ENCODE measurements around the gene LARGE1.
A peak's percentile ranks its signal among the peaks of the same experiment; 100 is the strongest.

LARGE1 gene

GRCh38 chr22:33720166-33720878 is 200.0 kb downstream of the LARGE1 start:
- DNase-seq (ENCODE audit: low spot score), result no peak

- DNase-seq (ENCODE audit: low spot score), result no peak
Measured at GRCh38 chr22:33717694-33718396, 202.4 kb downstream of the LARGE1 start.

DNA sequence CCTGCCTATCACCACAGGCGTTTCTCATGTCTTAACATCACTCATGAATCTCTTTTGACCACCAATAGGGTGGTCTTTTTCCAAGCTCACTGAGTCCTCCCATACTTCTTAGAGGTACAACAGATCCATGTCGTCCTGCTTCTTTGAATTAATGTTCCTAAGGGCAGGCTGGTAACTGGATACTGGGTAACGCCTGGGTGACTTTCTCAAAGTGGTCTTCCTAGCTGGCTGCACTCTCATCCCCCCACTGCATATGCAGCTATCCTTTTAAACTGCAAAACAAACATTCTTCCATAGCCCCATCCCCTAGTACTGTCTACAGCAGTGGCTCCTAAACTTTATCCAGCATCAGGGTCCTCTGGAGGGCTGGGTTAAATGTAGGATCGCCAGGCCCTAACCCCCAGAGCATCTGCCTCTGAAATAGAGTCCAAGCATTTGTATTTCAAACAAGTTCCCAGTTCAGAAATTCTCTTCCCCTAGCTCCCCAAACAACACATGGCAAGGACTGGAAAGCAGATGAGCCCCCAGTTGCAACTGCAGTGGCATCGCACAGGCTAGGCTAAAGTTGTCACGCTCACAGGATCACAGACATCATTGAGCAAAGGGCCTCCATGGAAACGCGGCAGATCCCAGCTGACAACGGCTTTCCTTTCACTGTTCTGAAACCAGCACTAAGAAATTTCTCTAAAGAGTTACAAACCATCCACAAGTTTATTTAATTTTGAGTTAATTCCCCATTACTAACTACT is 204.9 kb downstream of the LARGE1 start:
- DNase-seq (ENCODE audit: low spot score), result no peak

- DNase-seq (ENCODE audit: low spot score), result no peak
Measured at GRCh38 chr22:33710326-33710725, 209.9 kb downstream of the LARGE1 start.

DNA sequence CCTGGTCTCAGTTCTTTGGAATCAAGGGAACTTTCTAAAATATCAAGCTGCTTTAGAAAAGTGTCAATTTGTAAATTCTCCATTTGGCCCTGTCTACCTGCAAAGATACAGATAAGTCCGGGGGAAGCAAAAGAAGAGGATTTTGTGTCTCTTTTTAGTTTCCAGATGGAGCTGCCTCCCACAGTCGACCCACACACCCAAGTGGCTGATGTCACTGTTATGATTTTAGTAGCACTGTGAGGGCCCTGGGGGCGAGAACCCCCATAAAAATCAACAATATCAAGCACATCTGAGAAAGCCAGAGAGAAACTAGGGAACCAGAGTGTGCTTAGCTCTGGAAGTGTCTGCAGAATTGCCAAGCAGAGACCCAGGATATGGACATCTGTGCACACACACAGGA is 212.7 kb downstream of the LARGE1 start:
- no peak for DNase-seq (ENCODE audit: low spot score)

DNA sequence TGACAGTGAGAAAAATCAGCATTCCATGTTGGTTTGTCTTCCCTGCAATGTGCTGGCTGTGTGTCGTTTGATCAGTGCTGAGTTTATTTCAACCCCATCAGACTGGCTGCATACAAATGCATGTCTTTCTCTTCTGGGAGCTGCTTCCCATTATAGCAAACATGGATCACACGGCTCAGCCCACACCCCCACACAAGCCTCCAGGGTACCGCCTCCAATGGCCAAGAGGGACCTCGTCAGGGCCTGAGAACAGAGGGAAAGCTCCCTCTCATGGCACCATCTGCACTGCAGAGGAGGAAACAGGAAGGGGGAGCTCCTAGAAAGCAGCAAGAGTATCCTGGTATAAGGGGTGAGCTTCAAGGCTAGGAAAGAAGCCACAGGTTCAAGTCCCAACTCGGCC is 214.2 kb downstream of the LARGE1 start:
- DNase-seq (ENCODE audit: low spot score), result no peak

- DNase-seq (ENCODE audit: low spot score), result peak; percentile 65
Measured at GRCh38 chr22:33699176-33699575, 221.1 kb downstream of the LARGE1 start.

- DNase-seq (ENCODE audit: low spot score), result peak; percentile 23
Measured at GRCh38 chr22:33697640-33698039, 222.6 kb downstream of the LARGE1 start.

- DNase-seq (ENCODE audit: low spot score), result no peak
Measured at GRCh38 chr22:33691057-33691630, 229.1 kb downstream of the LARGE1 start.

DNA sequence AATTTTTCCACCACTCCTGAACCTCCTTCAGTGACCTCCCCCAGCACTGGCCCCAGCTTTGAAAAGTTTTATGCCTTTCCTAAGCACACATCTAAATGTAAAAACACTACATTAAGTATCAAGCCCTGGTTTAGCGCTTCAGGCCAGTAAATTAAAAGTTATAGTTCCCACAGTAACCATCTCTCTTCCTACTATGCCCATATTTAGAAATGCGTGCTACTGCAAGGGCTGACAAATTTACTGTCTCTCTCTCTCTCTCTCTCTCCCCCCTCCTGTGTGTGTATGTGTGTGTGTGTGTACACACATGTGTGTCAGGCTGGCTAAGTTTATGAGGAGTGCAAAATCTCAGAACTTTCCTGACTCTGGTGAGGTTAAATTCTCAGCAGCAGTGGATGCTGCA is 231.4 kb downstream of the LARGE1 start:
- DNase-seq (ENCODE audit: low spot score), result no peak

GRCh38 chr22:33687464-33687863 is 232.8 kb downstream of the LARGE1 start:
- DNase-seq (ENCODE audit: low spot score), result no peak

GRCh38 chr22:33684087-33684486 is 236.2 kb downstream of the LARGE1 start:
- DNase-seq (ENCODE audit: low spot score), result no peak

- no peak for DNase-seq (ENCODE audit: low spot score)
Measured at GRCh38 chr22:33682927-33683326, 237.3 kb downstream of the LARGE1 start.

DNA sequence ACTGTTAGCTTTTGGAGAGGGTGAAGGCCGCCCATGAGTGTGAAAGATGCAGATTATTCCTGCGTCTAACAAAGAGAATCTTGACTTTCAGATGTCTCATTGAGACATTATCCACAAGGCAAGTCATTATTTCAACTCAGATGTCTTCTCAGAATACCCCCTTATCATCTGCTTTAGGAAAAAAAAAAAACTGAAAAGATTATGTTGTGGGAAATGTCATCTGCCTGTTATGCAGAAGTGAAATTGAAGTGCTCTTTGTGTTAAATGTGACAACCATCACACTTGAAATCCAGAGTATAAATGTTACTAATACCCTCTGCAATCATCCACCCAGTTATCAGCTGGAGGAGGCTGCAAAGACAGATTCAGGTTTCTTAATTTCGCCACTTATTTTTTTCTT is 239.6 kb downstream of the LARGE1 start:
- no peak for DNase-seq (ENCODE audit: low spot score)

DNA sequence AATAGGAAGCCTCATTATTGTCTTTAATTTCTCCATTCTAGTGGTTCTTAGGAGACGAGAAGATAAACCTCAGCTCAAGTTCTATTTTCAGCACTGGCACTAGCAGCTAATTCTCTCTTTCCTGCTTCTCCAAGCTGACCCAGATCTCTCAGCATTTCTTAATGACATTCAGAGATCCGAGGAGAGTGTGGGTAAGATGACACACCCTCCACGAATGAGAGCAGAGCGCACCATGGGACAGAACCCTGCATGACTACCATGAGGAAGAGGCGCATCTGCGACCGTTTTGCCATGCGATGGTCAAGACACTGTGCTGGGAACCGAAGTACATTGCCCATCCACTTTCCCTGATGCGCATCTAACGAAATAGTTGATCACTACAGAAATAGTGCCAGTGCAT is 241.8 kb downstream of the LARGE1 start:
- no peak for DNase-seq (ENCODE audit: low spot score)

DNA sequence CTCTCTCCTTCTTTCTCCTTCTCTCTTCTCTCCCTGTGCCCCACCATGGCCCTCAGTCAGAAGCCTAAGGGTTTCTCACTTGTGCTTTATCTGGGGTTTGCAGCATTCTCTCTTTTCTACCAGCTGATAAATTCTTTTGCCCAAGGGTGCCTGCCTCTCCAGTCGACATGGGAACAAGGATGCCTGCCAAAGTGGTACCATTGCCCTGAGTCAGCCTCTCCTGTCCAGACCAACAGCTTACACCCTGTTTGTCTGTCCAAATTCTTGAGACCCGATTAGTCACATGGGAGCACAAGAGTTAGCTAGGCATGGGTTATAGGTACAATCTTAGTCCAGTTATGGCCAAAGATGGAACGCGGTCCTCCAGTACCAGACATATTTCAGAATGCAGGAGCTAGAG is 242.7 kb downstream of the LARGE1 start:
- DNase-seq (ENCODE audit: low spot score), result no peak

GRCh38 chr22:33674357-33674756 is 245.9 kb downstream of the LARGE1 start:
- DNase-seq (ENCODE audit: low spot score), result no peak

DNA sequence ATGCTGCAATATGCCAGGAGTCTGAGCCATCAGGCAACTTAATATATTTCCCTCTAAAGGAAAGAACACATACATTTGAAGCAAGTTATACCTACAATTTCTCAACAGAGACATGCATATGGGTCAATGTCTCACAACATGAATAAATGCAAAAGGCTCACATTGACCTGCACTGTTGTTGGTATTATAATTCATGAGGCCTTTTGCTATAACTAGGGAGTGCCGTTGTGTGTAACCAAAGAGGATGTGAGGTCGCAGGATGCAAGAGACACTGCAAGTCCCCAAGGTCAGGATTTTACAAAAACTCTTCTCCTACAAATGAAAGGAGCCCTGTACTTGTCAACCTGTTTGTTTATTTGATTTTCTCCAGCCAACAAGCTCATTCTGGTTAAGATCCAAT is 250.5 kb downstream of the LARGE1 start:
- DNase-seq (ENCODE audit: low spot score), result no peak

DNA sequence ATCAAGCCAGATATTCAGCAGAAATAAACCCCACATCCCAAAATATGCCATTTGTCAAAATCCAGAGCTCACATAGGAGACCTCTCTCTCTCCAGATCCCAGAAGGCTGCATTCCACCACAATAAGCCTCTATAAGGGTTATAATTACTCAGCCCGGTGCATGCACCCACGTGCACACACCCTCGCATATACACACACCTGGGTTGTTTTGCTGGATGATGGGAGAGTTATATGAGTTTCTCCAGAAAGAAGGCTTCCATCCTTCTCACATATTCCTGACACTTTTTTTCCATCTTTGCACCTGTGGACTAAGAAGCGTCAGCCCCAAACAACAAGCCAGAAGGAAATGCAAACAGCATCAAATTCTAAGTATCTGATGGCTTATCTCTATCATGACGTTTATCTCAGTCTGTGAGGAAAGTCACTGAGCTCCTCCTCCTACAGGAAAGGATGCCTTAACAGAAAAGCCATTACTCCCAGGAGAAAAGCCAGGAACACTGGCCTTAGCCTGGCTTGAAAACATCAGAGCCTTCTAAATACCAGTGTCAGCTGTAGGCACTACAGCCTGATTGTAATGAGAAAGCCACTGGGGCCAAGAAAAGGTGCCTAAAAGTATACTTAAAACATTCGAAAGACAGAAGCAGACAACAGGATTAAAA is 253.2 kb downstream of the LARGE1 start:
- DNase-seq (ENCODE audit: low spot score), result no peak

DNA sequence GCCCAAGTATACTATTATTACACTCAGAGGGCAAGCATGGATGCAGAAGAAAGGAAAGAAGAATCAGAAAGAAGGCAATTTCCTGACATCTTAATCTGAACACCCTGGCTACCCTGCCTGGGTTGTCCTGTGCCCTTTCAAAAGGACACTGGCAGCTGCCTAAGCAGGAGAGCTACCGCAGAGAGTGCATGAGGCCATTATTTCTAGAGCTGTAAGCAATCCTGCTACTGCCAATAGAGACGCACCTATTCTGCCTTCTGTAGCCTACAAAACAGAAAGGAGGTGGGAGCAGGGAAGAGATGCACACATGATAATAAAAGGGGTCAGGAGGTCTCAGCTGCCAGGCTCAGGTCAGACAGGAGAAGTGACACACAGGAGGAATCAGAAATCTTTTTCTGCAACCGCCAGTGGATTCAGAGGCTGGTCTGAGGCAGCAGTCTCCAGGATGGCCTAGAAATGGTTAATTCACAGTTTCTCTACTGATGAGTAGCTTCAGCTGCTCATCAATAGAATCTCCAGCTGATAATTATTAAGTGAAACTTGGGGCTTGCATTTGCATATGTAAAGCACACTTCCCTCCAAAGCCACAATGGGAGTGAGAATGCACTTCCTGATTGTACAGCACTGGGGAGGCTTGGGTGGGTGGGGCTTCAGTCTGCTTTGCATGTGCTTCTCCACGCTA is 253.9 kb downstream of the LARGE1 start:
- no peak for DNase-seq (ENCODE audit: low spot score)

DNA sequence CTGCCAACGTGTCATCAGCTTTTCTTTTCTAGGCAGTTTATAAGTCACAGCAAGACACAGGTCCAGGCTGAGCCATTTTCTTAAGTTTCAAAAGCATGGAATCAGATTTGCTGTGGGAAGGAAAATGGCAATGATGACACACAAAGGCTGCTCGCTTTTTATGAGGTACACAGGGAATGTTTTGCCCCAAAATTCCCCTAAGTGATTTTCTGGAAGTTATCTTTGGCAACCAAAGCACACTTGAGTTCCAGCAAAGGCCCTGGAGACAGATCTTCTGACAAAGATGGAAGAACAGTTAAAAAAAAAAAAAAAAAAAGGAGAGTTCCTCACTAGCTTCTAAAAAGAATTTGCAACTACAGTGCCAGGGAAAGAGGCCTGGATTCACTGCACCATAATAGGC is 260.8 kb downstream of the LARGE1 start:
- DNase-seq (ENCODE audit: low spot score), result peak; percentile 26

DNA sequence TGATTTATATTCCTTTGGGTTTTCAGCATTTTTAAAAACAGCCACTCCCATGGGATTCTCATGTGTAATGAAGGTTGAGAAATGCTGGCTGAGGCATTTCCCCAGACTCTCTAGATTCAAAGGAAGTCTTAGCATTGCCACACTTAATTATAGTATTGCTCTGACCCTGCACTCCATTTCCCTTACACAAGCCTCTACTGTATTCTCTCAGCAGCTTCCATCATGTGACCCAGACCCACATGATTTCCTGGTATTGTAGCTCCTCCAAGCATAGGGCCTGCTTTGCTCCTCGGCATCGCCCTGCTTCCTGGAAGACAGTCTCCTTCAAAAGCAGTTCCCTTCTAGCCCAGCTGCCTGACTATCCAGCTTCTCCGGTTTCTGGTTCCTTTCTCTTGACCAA is 261.5 kb downstream of the LARGE1 start:
- peak; percentile 64 for DNase-seq (ENCODE audit: low spot score)

All from GM03348 (cell line).